HepG2 (cell line): ENCODE results near the gene STK25. TPM values are rescaled to one million over a fixed set of nuclear protein-coding genes. Genes with fewer than 3 reads are reported as not detected.

Experiments used
- ATAC-seq: fragments of 200-7000 bp; cut with Tn5 transposase; 3 replicates; pipeline ENCODE4 v1.9.1; 2020; ENCODE audit warnings: mild to moderate bottlenecking, moderate library complexity
- BruUV-seq: library from RNA; stranded (reverse); fragments of 400-500 nt; replicated peaks from 2 replicates; lab custom pipeline; 2021; lab: Mats Ljungman, UMichigan
- CTCF ChIA-PET: fragments of 300-600 bp; formaldehyde crosslinking; extraction: SDS; loops from one replicate; lab custom pipeline; 2021; ENCODE audit warnings: low total read pairs, inconsistent platforms, low intra/inter-chr PET ratio; lab: Yijun Ruan, JAX
- POLR2A ChIA-PET: fragments of 350-600 bp; sonication (Branson Sonifier 250); formaldehyde crosslinking; loops from one replicate; lab custom pipeline; 2020; ENCODE audit warnings: antibody characterized with exemption, inconsistent platforms; lab: Yijun Ruan, JAX
- DNase-seq: peaks from one replicate; pipeline ENCODE4 v3.0.0-alpha.2; 2015; ENCODE audit warnings: low spot score
- FAIRE-seq: peaks from 3 replicates; lab custom pipeline; 2011; peaks lifted over from hg19 to GRCh38; lab: Jason Lieb, UNC
- H2AFZ ChIP-seq: one replicate; pipeline ENCODE4 v1.6.1; 2011; ENCODE audit warnings: low read length, inconsistent platforms
- H3K27ac ChIP-seq: fragments of 300-600 bp; 3 replicates; pipeline ENCODE4 v1.8.0; 2011; ENCODE audit warnings: mixed run types, mild to moderate bottlenecking, mixed read lengths, low read length, inconsistent platforms; ENCODE audit not compliant: insufficient read depth; ENCODE audit errors: extremely low read length
- H3K27me3 ChIP-seq, 2 experiments: fragments of 200-600 bp in 1 of 2; 2 replicates in 1 of 2; 3 replicates in 1 of 2; pipeline versions ENCODE4 v1.6.0 to v1.8.0; 2011; ENCODE audit warnings: low read length in 2 of 2, mild to moderate bottlenecking in 2 of 2, moderate library complexity in 2 of 2, inconsistent platforms in 1 of 2; ENCODE audit not compliant: insufficient read depth in 2 of 2, control insufficient read depth in 1 of 2
- H3K36me3 ChIP-seq, 2 experiments: fragments of 200-600 bp in 1 of 2; replicated peaks in 1 of 2; 2 replicates in 1 of 2; 3 replicates in 1 of 2; pipeline versions ENCODE4 v1.5.1 to v1.8.0; 2011; ENCODE audit warnings: low read length in 2 of 2, inconsistent platforms in 1 of 2; ENCODE audit not compliant: insufficient read depth in 2 of 2, control insufficient read depth in 1 of 2
- H3K4me1 ChIP-seq: 2 replicates; pipeline ENCODE4 v1.5.1; 2012; ENCODE audit warnings: low read length, inconsistent platforms; ENCODE audit not compliant: insufficient read depth
- H3K4me2 ChIP-seq: 2 replicates; pipeline ENCODE4 v1.6.0; 2011; ENCODE audit warnings: low read depth, low read length, inconsistent platforms
- H3K4me3 ChIP-seq, 3 experiments: fragments of 200-600 bp in 1 of 3; sonication (generic), shearing (Covaris generic) in 1 of 3; replicated peaks in 1 of 3; 2 replicates each; pipeline ENCODE4 v1.5.1; 2011 to 2016; ENCODE audit warnings: low read length in 3 of 3, inconsistent platforms in 2 of 3, low read depth in 2 of 3, mild to moderate bottlenecking in 2 of 3, control low read depth in 1 of 3, mixed read lengths in 1 of 3; ENCODE audit not compliant: insufficient read depth in 1 of 3
- H3K79me2 ChIP-seq: one replicate; pipeline ENCODE4 v1.6.1; 2011; ENCODE audit warnings: low read length, inconsistent platforms; ENCODE audit not compliant: insufficient read depth
- H3K9ac ChIP-seq: 2 replicates; pipeline ENCODE4 v1.6.0; 2011; ENCODE audit warnings: mild to moderate bottlenecking, low read depth, low read length, inconsistent platforms; ENCODE audit not compliant: insufficient read depth
- H3K9me3 ChIP-seq: 2 replicates; pipeline ENCODE4 v1.5.1; 2012; ENCODE audit warnings: mild to moderate bottlenecking, low read length
- H4K20me1 ChIP-seq: 2 replicates; pipeline ENCODE4 v1.6.0; 2011; ENCODE audit warnings: inconsistent platforms, mild to moderate bottlenecking, low read length, moderate library complexity; ENCODE audit not compliant: insufficient read depth
- DNMT1 ChIP-seq: sonication (generic); formaldehyde crosslinking; IDR thresholded peaks from 2 replicates; pipeline ENCODE4 v1.5.1; 2020; ENCODE audit warnings: mild to moderate bottlenecking, missing genetic modification reagents
- ELF1 ChIP-seq: sonication (generic); formaldehyde crosslinking; IDR thresholded peaks from 2 replicates; pipeline ENCODE4 v1.4.0; 2020; ENCODE audit warnings: missing genetic modification reagents
- HMGA1 ChIP-seq: sonication (generic); formaldehyde crosslinking; conservative IDR thresholded peaks from 2 replicates; pipeline ENCODE4 v1.4.0; 2020; ENCODE audit warnings: missing genetic modification reagents
- NFE2L1 ChIP-seq: sonication (generic); formaldehyde crosslinking; IDR thresholded peaks from 2 replicates; pipeline ENCODE4 v1.4.0; 2020; ENCODE audit warnings: missing genetic modification reagents, mild to moderate bottlenecking, borderline replicate concordance
- RBFOX2 ChIP-seq: fragments of 200-400 bp; formaldehyde crosslinking; IDR thresholded peaks from 2 replicates; pipeline ENCODE4 v1.6.1; 2017; ENCODE audit warnings: low read depth, mild to moderate bottlenecking, low read length
- ZBTB7A ChIP-seq: sonication (generic); formaldehyde crosslinking; IDR thresholded peaks from 2 replicates; pipeline ENCODE4 v1.8.0; 2022; ENCODE audit warnings: mild to moderate bottlenecking, missing genetic modification reagents
- ZSCAN21 ChIP-seq: sonication (generic); formaldehyde crosslinking; IDR thresholded peaks from 2 replicates; pipeline ENCODE4 v1.8.0; 2022; ENCODE audit warnings: mild to moderate bottlenecking, missing genetic modification reagents, moderate library complexity, borderline replicate concordance
- WGBS: methylation state at CpG from one replicate; pipeline ENCODE4 v1.1.6; 2017; ENCODE audit warnings: low lambda C conversion rate; 5-methylcytosine and 5-hydroxymethylcytosine counted together
- in situ Hi-C: cut with HindIII; loops from 2 replicates; pipeline ENCODE4 v1.10.0; 2017; ENCODE audit warnings: low pct_unique_long_range_greater_than_20kb; ENCODE audit not compliant: extremely low pct_ligation_motif_present
- intact Hi-C: fragments of 100-400 bp; cut with micrococcal nuclease; formaldehyde crosslinking; loops from one replicate; pipeline ENCODE4 v1.10.0; 2022; ENCODE audit not compliant: unreplicated experiment
- polyA plus RNA-seq, 8 experiments: library from polyadenylated mRNA; depleted of rRNA in 3 of 8; stranded (reverse) in 7 of 8; unstranded in 1 of 8; fragments of >200 nt; fragmentation: Illumina TruSeq in 4 of 8; extraction: Trizol in 4 of 8; gene quantifications; 2 replicates each; pipeline versions ENCODE4 v1.2.1 to v1.2.3, GENCODE V29; 2011 to 2016; ENCODE audit warnings: low read depth in 4 of 8, missing spikeins in 1 of 8, mixed read lengths in 1 of 8; ENCODE audit not compliant: insufficient read depth in 1 of 8
- total RNA-seq, 5 experiments: library from RNA; depleted of rRNA; stranded (reverse); fragments of >200 nt; fragmentation: Illumina TruSeq; extraction: Trizol; gene quantifications; 2 replicates each; pipeline ENCODE4 v1.2.3, GENCODE V29; 2016; ENCODE audit warnings: low read depth in 1 of 5
- TF ChIP-seq, protein P1 (sequence below): sonication (generic); formaldehyde crosslinking; IDR thresholded peaks from 2 replicates; pipeline ENCODE4 v1.4.0; 2020; ENCODE audit warnings: low read depth, missing genetic modification reagents
- TF ChIP-seq, protein P2 (sequence below): sonication (generic); formaldehyde crosslinking; IDR thresholded peaks from 2 replicates; pipeline ENCODE4 v1.4.0; 2020; ENCODE audit warnings: missing genetic modification reagents
- TF ChIP-seq, protein P3 (sequence below): IDR thresholded peaks from 2 replicates; pipeline ENCODE4 v1.6.1; 2016
- TF ChIP-seq, protein P4 (sequence below): sonication (generic); formaldehyde crosslinking; conservative IDR thresholded peaks from 2 replicates; pipeline ENCODE4 v1.8.1; 2023; ENCODE audit warnings: missing genetic modification reagents
- TF ChIP-seq, protein P5 (sequence below): sonication (generic); formaldehyde crosslinking; IDR thresholded peaks from 2 replicates; pipeline ENCODE4 v1.4.0; 2020; ENCODE audit warnings: missing genetic modification reagents
- TF ChIP-seq, protein P6 (sequence below): sonication (generic); formaldehyde crosslinking; IDR thresholded peaks from 2 replicates; pipeline ENCODE4 v1.5.0; 2020; ENCODE audit warnings: missing genetic modification reagents, mild to moderate bottlenecking, borderline replicate concordance

STK25 gene
- total and polyA plus RNA-seq, 2 of the 13 experiments (the other 11 are each of a cell fraction or from before 2014, with no cell fraction given): 177 to 481 TPM

DNA sequence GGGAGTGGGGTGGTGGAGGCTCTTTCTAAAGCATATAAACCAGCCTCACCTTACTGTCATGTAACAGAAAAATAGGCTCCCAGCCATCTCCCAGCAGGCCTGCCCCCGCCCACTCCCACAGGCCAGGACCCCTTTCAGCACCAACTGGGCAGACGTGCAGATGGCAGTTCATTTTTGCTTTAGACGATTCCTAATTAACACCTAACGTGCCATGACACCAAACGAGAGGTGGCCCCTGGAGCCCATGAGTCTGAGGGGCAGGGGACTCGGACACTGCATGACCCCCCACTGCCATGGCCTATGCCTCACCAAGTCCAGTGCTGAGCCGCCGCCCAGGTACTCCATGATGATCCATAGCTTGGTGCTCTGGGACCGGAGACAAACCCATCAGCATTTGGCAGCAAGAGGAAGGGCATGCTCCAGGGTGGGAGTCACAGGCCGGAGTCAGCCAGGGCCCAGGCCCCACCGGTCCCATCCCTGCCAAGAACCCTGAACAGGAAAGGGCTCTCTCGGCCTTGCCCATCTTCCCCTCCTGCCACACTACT lies 7.9 kb downstream of the STK25 start:
- 98% methylated on average over 10 of the region's 12 CpGs for WGBS
- no peak overlapping the region for H3K4me3 ChIP-seq
- in situ Hi-C loops (no loop called here), intact Hi-C loops (loop anchor here (10.0 kb wide), 1 partner anchor 146 kb away; the partner anchor contains the start of gene FARP2)
- no peaks in the 10 kb centered on the region for H3K27me3 ChIP-seq
- no peak overlapping the region for H2AFZ ChIP-seq
- ATAC-seq: no peak
- H3K4me1 ChIP-seq: peaks cover 18% of the 10 kb centered on the region
- ChIA-PET CTCF (no interaction called here), POLR2A (no interaction called here)
- H3K9me3 ChIP-seq: no peaks in the 10 kb centered on the region
- H3K79me2 ChIP-seq: peaks cover 39% of the 10 kb centered on the region
- no peak overlapping the region for H3K9ac ChIP-seq
- no TSS peak for BruUV-seq
- H3K27ac ChIP-seq: no peak overlapping the region
- H4K20me1 ChIP-seq: peaks cover 19% of the 10 kb centered on the region; the same call in 1 of the 2 replicates
- peaks cover 39 to 62% of the 10 kb centered on the region in 2 experiments for H3K36me3 ChIP-seq
- DNase-seq: no peak
- no peak for FAIRE-seq
- H3K4me2 ChIP-seq: no peak overlapping the region
- TF ChIP-seq, protein P1, sequence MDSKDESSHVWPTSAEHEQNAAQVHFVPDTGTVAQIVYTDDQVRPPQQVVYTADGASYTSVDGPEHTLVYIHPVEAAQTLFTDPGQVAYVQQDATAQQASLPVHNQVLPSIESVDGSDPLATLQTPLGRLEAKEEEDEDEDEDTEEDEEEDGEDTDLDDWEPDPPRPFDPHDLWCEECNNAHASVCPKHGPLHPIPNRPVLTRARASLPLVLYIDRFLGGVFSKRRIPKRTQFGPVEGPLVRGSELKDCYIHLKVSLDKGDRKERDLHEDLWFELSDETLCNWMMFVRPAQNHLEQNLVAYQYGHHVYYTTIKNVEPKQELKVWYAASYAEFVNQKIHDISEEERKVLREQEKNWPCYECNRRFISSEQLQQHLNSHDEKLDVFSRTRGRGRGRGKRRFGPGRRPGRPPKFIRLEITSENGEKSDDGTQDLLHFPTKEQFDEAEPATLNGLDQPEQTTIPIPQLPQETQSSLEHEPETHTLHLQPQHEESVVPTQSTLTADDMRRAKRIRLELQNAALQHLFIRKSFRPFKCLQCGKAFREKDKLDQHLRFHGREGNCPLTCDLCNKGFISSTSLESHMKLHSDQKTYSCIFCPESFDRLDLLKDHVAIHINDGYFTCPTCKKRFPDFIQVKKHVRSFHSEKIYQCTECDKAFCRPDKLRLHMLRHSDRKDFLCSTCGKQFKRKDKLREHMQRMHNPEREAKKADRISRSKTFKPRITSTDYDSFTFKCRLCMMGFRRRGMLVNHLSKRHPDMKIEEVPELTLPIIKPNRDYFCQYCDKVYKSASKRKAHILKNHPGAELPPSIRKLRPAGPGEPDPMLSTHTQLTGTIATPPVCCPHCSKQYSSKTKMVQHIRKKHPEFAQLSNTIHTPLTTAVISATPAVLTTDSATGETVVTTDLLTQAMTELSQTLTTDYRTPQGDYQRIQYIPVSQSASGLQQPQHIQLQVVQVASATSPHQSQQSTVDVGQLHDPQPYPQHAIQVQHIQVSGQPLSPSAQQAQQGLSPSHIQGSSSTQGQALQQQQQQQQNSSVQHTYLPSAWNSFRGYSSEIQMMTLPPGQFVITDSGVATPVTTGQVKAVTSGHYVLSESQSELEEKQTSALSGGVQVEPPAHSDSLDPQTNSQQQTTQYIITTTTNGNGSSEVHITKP (CRISPR knock-in tag): no peak
- TF ChIP-seq, protein P2, sequence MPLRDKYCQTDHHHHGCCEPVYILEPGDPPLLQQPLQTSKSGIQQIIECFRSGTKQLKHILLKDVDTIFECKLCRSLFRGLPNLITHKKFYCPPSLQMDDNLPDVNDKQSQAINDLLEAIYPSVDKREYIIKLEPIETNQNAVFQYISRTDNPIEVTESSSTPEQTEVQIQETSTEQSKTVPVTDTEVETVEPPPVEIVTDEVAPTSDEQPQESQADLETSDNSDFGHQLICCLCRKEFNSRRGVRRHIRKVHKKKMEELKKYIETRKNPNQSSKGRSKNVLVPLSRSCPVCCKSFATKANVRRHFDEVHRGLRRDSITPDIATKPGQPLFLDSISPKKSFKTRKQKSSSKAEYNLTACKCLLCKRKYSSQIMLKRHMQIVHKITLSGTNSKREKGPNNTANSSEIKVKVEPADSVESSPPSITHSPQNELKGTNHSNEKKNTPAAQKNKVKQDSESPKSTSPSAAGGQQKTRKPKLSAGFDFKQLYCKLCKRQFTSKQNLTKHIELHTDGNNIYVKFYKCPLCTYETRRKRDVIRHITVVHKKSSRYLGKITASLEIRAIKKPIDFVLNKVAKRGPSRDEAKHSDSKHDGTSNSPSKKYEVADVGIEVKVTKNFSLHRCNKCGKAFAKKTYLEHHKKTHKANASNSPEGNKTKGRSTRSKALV (CRISPR knock-in tag): no peak
- TF ChIP-seq ZSCAN21 (CRISPR knock-in tag) (no peak), DNMT1 (no peak), RBFOX2 (0 out of 2 replicates have a peak, but pooled peaks have one; percentile 44), ELF1 (CRISPR knock-in tag) (no peak), NFE2L1 (CRISPR knock-in tag) (no peak), HMGA1 (CRISPR knock-in tag) (no peak), ZBTB7A (no peak)
- TF ChIP-seq, protein P3, sequence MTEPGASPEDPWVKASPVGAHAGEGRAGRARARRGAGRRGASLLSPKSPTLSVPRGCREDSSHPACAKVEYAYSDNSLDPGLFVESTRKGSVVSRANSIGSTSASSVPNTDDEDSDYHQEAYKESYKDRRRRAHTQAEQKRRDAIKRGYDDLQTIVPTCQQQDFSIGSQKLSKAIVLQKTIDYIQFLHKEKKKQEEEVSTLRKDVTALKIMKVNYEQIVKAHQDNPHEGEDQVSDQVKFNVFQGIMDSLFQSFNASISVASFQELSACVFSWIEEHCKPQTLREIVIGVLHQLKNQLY (CRISPR knock-in tag): no peak
- TF ChIP-seq, protein P4, sequence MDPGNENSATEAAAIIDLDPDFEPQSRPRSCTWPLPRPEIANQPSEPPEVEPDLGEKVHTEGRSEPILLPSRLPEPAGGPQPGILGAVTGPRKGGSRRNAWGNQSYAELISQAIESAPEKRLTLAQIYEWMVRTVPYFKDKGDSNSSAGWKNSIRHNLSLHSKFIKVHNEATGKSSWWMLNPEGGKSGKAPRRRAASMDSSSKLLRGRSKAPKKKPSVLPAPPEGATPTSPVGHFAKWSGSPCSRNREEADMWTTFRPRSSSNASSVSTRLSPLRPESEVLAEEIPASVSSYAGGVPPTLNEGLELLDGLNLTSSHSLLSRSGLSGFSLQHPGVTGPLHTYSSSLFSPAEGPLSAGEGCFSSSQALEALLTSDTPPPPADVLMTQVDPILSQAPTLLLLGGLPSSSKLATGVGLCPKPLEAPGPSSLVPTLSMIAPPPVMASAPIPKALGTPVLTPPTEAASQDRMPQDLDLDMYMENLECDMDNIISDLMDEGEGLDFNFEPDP: 0 out of 2 replicates have a peak, but pooled peaks have one; percentile 27
- TF ChIP-seq, protein P5, sequence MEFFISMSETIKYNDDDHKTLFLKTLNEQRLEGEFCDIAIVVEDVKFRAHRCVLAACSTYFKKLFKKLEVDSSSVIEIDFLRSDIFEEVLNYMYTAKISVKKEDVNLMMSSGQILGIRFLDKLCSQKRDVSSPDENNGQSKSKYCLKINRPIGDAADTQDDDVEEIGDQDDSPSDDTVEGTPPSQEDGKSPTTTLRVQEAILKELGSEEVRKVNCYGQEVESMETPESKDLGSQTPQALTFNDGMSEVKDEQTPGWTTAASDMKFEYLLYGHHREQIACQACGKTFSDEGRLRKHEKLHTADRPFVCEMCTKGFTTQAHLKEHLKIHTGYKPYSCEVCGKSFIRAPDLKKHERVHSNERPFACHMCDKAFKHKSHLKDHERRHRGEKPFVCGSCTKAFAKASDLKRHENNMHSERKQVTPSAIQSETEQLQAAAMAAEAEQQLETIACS (CRISPR knock-in tag): no peak
- TF ChIP-seq, protein P6, sequence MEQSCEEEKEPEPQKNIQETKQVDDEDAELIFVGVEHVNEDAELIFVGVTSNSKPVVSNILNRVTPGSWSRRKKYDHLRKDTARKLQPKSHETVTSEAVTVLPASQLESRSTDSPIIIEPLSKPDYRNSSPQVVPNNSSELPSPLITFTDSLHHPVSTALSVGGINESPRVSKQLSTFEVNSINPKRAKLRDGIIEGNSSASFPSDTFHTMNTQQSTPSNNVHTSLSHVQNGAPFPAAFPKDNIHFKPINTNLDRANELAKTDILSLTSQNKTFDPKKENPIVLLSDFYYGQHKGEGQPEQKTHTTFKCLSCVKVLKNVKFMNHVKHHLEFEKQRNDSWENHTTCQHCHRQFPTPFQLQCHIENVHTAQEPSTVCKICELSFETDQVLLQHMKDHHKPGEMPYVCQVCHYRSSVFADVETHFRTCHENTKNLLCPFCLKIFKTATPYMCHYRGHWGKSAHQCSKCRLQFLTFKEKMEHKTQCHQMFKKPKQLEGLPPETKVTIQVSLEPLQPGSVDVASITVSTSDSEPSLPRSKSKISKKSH: 0 out of 2 replicates have a peak, but pooled peaks have one; percentile 31
